ENCODE data around the gene SLC2A6.

DNA sequence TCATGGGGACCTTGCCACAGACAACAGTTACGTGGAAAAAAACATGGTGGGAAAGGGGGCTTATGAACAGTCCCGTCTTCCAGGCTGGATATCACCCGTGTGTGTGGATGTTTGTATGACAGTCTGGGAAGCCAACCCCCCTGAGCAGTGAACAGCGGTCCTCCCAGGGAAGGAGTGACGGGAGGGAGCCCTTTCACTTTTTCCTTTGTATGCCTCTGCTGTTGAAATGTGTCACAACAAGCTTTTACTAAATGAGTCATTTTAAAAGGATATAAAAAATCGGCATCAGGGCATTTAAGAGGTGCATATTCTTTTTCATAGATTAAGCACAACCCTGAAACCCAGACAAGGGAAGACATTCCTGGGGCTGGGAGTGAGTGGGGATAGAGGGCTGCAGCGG, 40.8 kb upstream of the SLC2A6 start:
- TF ChIP-seq, protein P1, sequence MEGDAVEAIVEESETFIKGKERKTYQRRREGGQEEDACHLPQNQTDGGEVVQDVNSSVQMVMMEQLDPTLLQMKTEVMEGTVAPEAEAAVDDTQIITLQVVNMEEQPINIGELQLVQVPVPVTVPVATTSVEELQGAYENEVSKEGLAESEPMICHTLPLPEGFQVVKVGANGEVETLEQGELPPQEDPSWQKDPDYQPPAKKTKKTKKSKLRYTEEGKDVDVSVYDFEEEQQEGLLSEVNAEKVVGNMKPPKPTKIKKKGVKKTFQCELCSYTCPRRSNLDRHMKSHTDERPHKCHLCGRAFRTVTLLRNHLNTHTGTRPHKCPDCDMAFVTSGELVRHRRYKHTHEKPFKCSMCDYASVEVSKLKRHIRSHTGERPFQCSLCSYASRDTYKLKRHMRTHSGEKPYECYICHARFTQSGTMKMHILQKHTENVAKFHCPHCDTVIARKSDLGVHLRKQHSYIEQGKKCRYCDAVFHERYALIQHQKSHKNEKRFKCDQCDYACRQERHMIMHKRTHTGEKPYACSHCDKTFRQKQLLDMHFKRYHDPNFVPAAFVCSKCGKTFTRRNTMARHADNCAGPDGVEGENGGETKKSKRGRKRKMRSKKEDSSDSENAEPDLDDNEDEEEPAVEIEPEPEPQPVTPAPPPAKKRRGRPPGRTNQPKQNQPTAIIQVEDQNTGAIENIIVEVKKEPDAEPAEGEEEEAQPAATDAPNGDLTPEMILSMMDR (IDR thresholded peaks at IDR 0.05) = no peak
- TF ChIP-seq POLR2A (IDR thresholded peaks at IDR 0.05) = no peak
